CD1c-positive myeloid dendritic cell (primary cell): ENCODE results near the gene SLC9A3.
"Not testable (repeated sequence)": the region's sequence is repeated elsewhere in the genome, so short reads cannot be mapped to it uniquely, and the experiment has no call there.

Source experiments
- DNase-seq: peaks from one replicate; pipeline ENCODE4 v3.0.0-alpha.2; 2016; ENCODE audit errors: extremely low spot score

SLC9A3 gene

DNA sequence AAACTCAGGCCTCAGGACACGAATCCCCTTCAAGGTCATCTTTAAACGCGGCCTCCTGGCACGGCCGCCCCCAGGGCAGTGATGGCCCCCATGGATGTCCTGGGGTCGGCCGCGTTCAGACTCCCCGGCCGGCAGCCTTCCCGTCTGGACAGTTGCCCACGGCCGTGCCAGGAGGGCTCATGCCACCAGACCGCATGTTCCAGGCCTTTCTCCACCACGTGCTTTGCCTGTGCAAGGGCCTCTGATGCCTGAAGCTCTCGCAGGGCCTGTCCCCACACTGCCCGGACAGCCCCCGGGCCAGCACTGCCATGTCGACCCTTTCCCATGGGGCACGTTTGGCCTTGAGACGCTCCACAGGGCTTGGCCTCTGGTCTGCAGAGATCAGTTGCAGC lies 34.6 kb downstream of the SLC9A3 start:
- DNase-seq: no peak

DNA sequence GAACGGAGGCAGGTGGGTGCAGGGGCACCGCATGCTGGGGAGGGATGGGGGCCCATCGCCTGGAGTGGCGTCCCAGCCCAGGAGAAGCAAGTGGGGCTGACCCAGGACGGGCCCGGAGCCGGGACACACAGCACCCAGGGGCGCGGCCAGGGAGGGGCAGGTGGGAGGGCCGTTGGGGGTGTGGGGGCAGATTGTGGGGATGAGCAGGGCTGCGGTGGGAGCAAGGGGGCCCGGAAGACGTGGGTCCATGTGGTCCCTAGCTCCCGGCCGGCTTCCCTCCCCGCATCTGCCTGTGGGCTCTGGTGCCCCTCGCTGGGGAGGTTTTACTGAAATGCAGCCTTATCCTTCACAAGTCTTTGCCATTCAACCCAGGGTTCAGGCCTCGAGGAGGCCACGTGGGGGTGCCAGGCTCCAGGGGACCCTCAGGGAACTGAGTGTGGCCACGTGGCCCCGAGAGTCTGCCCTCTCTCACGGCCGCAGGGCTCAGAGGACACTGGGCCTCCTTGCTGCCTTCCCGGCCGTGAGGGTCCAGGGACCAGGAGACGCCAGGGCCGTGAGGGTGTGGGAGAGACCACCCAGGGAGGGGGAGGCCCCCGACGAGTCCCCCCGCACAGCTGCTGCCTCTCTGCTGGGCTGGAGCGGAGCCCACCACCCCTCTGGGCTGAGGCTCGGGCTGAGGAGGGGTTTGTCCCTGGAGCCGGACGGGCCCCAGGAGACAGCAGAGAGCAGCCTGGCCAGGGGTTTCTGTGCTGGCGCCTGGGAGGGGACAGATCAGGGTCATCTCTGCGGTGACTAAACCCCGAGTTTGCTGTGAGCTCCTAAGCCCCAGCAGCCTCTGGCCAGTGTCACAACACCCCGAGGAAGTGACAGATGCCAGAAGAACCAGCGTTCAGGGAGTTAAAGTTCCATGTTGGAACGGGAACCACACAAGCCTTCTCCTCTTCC lies 35.2 kb downstream of the SLC9A3 start:
- DNase-seq: no peak

DNA sequence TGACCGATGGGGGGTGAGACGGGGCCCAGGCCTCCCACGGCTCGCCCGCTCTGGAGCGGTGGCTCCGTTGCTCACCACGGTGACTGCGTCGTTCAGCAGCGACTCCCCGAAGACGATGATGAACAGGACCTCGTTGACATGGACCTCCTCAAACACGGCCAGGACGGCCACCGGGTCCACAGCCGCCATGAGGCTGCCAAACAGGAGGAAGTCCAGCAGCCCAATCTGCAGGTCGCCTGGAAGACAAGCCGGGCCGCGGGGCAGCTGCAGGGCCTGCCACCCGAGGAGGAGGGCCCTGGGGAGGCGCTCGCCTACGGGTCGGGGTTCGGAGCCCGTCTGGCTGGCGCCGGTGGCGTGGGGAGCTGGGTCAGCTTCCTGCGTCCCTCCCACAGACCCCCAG lies 36.0 kb downstream of the SLC9A3 start:
- DNase-seq: no peak

DNA sequence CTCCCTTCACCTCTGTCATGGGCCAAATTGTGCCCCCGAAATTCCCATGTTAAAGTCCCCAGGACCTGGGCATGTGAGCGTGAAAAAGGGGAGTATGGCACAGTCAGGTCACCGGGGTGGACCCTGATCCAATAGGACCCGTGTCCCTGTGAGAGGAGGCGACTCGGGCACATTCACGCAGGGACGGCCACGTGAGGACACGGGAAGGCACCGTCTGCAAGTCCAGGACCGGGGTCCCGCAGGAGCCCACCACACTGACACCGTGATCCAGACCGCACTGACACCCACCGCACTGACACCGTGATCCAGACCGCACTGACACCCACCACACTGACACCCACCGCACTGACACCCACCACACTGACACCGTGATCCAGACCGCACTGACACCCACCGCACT lies 37.7 kb downstream of the SLC9A3 start:
- DNase-seq: not testable (repeated sequence)

DNA sequence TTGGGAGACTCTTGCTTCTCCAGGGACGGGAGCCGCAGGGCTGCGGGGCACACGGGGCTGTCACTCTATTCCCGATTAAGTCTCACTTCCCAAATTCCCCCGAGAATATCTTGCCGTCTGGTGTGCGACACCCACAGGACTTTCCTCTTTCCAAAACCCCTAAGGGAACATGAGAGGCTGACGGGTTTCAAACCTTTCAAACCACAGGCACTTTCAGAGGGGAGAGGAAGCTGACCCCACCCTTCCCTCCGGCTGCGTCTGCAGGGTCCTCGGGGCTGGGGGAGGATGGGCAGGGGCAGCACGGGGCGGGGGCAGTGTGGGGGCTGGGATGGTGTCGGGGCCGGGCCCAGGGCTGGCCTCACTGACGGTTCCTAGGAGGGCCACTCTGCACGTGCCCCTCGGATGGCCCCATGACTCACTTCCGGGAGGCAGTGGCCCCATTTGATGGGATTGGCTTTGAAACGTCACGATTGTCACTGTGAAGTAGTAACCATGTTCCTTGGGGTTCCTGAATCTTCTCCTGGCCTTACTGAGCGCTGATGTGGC lies 38.2 kb downstream of the SLC9A3 start:
- DNase-seq: peak; percentile 79

DNA sequence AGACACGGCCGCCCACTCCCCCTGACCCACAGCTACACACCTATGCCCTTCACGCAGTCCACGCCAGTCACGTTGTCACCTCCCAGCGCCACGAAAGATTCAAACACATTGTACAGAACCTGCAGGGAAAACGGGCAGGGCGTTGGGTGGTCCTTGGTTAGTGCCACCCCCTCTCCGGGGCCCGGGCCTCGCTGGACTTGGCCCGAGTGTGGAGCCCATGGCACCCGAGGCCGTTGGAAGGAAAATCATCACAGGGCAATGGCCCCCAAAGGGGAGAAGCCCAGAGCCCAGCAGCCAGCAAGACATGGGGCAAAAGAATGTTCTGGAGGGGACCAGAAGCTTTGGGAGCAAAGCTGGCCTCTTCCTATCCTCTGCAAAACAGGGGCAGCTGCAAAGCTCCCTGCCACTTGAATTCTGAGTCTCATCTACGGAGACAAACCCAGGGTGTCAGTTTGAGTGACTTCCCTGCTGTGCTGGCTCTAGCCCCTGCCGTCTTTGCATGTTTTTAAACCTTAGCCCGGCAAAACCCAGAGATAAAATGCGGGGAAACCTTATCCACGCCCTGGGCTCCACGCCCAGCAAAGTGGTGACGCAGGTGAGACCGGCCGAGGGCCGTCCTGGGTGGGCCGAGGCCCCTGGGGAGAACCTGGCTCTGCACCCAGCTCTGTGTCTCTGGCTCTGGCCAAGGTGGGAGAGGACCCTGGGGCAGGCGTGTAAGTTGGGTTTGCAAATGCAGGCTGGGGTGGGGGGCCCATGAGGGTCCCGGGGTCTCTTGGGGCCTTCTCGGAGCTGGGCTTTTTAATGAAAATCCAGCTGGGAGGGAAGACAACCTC lies 38.9 kb downstream of the SLC9A3 start:
- no peak for DNase-seq

DNA sequence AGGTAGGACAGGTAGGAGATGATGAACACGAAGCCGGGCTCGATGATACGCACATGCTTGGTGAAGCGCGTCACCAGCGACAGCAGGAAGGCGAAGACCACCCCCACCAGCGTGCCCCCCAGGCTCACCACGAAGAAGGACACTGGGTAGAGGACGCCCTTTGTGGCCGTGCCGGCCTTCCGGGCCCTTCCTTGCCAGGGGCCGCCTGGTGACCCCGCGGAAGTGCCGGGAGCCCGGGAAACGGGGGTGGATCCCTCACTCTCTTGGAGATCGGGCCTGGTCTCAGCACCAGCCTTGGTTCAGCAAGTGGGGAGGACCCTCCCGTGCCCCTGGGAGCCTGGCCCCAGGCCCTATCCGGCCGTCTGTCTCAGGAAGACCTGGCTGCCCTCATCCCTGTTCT lies 39.7 kb downstream of the SLC9A3 start:
- DNase-seq: no peak

DNA sequence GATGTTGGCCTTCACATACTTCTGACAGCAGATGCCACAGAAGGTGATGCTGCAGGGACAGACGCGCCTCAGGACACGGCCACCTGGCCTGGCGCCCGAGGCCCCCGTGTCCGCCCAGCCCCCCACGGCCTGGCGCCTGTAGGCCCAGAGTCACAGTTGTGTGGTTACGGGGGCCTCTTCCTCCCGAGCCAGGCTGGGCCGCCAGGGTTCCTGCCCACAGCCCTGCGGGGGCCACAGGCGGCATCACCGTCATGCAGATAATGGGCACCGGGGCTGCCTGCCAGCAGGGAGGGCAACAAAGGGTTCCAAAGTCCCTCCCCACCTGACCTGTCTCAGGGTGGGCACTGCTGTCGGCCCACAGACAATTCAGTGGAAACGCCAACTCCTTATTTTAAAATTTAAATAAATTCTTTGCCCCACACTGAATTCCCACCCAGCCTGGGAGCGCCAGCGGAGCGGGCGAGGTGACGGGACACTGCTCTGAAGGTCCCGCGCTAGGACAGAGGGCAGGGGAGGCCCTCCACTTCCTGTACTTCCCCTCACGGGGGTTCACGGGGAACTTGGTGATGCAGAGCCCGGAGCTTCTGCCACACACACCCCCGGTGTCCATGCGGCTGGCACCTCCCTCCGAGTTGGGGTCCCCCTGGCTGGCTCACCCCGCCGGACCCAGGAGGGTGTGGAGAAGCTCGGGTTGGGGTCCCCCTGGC lies 40.7 kb downstream of the SLC9A3 start:
- DNase-seq: peak; percentile 44

DNA sequence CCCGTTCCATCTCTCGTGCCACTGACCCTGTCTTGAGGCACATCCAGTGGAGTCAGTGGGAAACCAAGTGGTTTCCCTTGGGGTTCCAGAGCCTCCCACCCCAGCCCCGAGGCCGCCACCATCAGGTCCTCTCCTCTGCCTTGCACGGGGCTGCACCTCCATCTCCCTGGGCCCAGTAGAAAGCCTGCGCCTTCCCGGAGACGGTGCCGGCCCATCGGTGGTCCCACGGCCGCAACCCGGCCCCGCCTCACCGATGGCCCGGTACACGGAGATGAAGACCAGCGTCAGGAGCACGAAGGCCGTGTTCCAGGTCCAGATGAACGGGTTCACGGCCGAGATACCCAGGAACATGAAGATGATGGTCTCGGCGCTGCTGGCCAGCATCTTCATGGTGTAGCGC lies 41.2 kb downstream of the SLC9A3 start:
- no peak for DNase-seq

DNA sequence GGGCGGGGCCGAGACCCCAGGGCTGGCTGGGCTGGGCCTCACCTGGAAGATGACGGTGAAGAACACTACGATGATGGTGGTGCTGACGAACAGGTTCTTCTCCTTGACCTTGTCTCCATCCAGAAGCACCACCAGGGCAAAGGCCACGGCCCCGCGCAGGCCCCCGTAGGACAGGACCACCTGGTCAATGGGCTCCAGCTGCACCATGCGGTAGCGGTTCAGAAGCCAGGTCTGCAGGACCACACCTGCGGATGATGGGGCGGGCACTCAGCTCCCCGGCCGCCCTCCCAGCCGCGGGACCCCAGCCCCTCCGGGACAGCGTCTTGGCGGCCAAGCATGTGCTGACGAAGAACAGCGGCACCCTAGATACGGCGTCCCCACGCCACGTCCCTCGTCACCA lies 41.7 kb downstream of the SLC9A3 start:
- no peak for DNase-seq

DNA sequence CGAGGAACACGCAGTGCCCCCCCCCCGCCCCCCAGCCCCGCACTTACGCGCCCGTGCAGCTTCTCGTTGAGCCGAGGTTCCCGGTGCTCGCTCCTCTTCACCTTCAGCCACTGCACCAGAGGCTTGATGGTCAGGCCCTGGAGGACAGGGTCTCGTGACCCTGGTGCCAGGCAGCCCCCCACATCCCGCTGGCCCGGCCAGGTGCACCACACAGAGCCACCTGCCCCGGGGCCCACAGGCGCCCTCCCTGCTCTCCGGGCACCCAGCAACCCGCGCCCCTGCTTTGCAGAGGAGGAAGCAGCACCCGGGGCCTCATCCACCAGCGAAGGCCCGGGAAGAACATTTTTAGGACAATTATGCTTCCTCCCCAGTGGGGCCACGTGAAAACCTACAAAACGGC lies 42.2 kb downstream of the SLC9A3 start:
- no peak for DNase-seq

DNA sequence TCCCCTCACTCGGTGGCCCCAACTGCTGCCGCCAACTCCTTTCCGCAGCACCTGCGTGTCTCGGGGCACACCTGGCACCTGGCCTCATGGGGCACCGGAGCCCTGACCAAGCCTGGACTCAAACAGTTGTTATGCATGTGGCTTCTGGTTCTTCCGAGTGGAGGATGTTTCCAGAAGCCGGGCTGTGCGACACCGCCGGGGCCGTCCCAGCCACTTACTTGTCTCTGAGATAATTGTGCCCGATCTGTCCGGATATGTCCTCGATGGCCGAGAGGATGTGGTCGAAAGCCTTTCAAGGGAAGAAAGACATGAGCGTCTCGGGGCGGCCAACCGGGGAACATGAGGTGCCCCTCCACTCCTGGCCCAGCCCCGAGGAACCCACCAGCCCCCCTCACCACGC lies 42.9 kb downstream of the SLC9A3 start:
- no peak for DNase-seq

DNA sequence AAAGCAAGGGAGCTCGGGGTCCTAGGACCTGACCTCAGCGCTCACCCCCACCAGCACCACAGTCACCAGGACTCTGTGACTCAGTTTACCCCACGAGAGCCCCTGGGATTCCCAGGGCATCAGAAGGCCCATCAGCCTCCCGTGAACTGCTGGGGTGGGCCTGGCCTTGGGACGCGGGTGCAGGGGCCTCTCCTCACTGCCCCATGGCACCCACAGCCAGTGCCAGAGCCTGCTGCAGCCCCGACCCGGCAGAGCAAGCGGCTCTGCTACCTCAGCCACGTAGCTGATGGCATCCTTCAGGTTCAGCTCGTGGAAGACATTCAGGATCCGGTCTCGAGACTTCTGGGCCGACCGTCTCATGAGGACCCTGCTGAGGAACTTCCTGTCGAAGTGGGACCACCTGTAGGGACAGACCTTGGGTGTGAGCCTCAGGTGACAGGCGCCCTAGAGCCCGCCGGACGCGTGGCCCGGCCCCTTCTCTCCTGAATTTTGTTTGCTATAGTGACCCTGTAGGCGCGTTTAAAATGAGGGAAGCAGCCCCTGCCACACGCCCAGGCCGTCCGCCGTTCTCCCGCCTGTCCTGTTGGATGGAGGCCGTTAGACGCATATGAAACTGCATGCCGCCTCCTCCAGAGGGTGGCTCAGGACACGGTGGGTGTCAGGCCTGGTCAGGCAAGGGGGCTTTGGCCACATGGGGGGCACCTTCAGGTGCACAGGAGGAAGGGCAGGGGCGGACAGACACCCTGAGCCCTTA lies 44.5 kb downstream of the SLC9A3 start:
- no peak for DNase-seq

DNA sequence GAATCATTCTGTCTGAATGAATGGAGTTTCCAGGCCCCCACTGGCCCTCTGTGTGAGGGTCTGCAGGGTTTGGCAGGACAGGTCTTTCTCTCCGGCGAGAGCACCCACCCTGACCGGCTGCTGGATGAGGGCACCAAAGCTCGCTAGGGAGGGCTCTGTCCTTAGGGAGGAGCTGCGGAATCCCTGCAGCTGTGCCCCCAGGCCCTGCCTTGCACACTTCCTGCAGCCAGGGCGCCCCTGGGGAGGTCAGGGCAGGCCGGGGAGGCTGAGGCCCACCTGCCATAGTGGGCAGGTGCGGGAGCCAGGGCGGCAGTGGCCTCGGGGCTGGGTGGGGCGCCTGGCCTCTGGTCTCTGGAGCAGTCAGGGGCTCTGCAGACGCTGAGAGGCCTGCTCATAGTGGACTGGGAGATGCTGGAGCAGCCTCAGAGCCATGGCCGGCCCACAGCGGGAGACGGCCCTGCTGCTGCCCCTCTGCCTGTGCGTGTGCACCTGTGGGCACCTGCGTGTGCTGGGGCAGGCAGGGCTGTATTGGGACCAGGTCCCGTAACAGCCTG lies 45.2 kb downstream of the SLC9A3 start:
- DNase-seq: no peak

DNA sequence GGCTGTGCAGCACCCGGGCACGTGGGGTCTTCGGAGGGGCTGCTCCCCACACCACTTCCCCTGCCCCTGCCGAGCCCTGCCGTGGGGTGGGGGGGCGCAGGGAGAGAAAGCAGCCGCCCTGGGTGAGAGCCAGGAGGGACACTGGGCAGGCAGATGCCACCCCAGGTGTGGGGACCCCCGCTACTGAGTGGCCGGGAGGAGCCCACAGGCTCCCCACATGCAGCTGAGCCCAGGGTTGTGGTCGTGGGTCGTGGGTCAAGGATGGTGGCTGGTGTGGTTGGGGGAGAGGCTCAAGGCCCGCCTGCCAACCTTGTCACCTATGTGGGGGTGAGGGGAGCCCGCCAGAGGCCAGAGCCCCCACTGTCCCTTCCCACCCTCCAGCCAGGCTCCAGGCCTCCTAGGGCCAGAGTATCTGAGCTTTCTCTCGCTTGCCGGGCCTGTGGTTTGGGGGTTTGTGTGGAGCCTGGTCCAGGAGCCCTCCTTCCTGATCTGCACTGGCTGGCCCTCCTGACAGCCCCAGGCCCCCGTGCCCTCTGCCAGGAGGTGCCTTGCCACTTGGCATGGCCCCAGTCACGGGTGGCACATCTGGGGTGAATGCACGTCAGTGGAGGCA lies 45.8 kb downstream of the SLC9A3 start:
- no peak for DNase-seq

DNA sequence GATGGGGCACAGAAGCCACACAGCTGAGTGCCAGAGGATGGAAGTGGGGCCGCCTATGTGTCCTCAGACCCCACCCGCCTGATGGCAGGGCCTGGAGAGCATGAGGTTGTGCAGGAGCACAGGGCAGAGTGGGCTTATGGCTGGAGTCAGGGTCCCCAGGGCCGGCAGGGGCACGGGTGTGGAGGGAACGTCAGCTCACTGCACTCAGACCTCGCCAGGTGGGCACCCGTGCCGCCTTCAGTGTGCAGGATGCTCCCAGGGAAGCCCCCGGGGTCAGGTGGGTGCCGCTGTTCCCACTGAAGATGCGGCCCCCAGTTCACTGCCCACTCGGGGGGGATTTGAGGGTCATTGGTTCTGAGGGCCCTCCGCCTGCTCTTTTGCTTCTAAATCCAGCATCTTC lies 46.4 kb downstream of the SLC9A3 start:
- DNase-seq: no peak

DNA sequence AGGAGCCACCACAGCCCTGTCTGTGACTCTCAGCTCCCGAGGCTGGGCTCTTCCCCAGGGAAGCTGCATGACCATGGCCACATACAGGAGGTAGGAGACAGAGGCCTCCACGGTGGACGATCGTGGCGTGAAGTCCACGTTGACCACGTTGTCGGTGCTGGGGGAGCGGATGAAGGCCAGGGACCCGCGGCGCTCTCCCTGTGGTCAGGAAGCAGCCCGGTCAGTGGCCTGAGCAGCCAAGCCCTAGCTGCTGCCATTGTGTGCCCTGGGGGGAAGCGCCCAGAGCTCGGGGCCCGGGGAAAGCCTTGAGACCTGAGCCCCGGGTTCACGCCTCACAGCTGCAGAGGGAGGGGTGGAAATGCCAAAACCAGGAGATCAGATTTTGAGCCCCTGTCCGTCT lies 47.0 kb downstream of the SLC9A3 start:
- DNase-seq: no peak

DNA sequence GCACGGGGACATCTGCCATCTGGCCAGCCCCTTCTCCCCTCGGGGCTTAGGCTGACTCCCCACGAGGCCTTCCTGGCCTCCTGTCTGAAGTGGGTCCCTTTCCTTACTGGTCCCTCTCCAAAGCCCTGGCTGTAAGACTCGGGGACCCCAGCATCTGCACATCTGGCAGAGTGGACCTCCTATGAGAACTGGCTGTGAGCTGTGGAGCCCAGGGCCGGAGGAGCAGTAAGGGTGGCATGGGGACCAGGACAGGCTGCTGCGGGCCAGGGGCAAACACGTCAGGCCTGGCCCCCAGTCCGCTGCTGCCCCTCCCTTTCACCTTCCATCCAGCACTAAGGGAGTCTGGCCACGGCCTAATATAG lies 47.5 kb downstream of the SLC9A3 start:
- no peak for DNase-seq

DNA sequence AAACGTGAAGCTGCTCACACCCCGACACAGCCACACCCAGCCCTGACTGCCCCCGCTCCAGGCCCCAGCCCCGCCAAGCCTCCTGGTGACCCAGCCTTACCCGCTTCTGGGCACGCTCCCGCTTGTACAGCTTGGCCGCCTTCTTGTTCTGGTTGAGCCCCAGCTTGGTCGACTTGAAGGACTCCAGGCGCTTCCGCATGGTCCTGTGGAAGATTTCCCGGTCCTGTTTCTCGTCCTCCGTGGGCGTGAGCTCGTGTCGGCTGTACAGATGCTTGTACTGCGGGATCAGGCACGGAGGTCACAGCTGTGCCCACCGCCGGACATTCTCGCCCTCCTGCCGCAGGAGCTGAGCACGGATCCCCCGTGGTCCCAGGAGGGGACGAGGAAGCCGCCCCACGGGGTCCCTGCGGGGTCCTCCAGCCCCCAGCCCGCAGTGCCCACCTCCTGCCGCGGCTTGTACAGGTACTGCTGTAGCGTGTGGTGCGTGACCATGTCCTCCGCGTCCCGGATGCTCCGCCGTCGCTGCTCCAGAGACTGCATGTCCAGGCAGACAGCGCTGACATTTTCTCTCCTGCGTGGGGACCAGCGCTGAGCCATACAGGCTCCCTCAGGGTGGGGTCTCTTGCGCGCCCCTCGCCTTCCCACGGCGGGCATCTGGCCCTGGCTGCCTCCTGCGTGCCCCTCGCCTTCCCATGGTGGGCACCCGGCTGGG lies 48.0 kb downstream of the SLC9A3 start:
- no peak for DNase-seq

DNA sequence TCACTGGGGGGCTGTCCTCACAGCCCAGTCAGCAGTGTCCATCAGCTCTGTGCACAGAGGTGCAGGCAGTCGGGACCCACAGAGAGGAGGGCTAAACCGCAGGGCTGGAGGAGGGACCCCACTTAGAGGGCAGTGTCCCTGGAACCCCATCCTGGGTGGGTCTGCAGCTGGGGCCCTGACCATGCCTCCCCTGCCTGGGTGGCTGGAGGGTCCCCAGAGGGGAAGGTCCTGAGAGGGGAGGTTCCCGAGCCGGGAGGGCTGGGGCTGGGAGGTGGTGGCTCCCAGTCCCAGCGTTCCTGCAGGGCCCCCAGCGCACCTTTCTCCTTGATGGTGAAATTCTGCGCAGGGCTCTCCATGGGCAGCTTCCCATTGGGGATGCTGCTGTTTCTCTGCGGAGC lies 48.5 kb downstream of the SLC9A3 start:
- no peak for DNase-seq
